Breast epithelium (tissue), 3 donors: ENCODE measurements around the gene TMEM115.

Experiments used
- CTCF ChIP-seq, 3 donors: fragments of 450-650 bp; IDR thresholded peaks; one replicate each; pipeline ENCODE4 v1.5.1; 2016 to 2017; ENCODE audit warnings: antibody characterized with exemption in 3 of 3, mild to moderate bottlenecking in 3 of 3, moderate library complexity in 3 of 3
- POLR2A ChIP-seq: fragments of 450-650 bp; IDR thresholded peaks from one replicate; pipeline ENCODE4 v1.6.1; 2016; ENCODE audit warnings: antibody characterized with exemption, mild to moderate bottlenecking, moderate library complexity
- POLR2AphosphoS5 ChIP-seq, 3 donors: sonication (generic); formaldehyde crosslinking; IDR thresholded peaks; one replicate each; pipeline ENCODE4 v1.6.1; 2017; ENCODE audit warnings: antibody characterized with exemption in 3 of 3

GRCh38 chr3:50358911-50359759 lies at the start of gene TMEM115:
- TF ChIP-seq CTCF (IDR thresholded peaks at IDR 0.05) = no peak
- peak; percentile 48 for TF ChIP-seq POLR2A
- peak; percentile 68 to 86 (median 72) for TF ChIP-seq POLR2AphosphoS5 (IDR thresholded peaks at IDR 0.05)
